ENCODE data around the gene TIGD1.

Gene TIGD1

DNA sequence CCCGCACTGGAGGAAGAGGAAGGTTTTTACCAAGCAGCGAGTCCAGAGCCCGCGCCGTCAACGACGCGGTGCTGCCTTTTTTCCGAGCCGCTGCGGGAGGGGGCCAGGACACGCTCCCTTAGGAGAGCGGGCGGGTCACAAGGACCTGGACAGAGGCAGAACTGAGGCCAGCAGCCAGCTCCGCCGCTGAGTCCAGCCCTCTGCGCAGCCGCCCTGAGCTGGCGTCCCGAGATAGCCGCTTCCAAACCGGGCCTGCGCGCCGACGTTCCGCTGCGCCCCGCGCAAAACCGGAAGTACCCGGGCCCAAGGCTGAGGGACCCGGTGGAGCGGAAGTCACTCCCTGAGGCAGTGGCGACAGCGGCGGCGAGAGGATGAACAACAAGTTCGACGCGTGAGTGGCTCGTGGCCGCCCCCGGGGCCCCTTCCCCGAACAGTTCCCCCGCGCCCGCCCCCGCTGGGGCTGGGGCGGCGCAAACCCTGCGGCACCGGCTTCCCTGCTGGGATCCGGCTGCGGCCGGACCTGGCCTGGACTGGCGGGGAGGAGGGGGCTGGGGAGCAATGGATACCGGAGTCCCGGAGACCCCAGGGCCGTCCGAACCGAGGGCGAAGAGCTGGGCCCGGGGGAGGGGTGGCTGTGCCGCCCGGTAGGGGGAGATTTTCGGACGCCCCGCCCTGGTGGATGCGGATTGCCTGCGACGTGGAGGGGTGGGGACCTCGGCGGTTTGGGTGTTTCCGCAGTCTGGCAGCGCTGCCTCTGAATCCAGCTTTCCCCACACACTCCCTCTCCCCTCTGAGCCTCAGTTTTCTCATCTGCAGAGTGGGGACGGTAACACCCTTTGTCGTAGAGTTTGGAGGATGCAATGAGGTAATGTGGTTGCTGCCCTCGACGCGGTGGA, at the start of gene TIGD1, which contains the start of gene EIF4E2:
Gene TIGD1, minus strand, starts transcription at position 204 of the 896 bp plus-strand sequence. CDS start 675 bp downstream, outside the sequence.
Gene EIF4E2, plus strand, starts transcription at position 336 of the 896 bp plus-strand sequence. Its CDS starts 36 bp downstream, at position 372.
- H3K4me3 ChIP-seq (ENCODE audit: low read depth, low read length) = peak within 1 kb of the TSS; percentile 88

GRCh38 chr2:232598293-232598692, 47.9 kb upstream of the TIGD1 start:
- no peak overlapping the region for H3K4me3 ChIP-seq (ENCODE audit: low read depth, low read length)

GRCh38 chr2:232597362-232598079, 47.2 kb upstream of the TIGD1 start:
- H3K4me3 ChIP-seq (ENCODE audit: low read depth, low read length) = no peak overlapping the region

GRCh38 chr2:232593982-232594381, 43.6 kb upstream of the TIGD1 start:
- H3K4me3 ChIP-seq (ENCODE audit: low read depth, low read length) = no peak overlapping the region

DNA sequence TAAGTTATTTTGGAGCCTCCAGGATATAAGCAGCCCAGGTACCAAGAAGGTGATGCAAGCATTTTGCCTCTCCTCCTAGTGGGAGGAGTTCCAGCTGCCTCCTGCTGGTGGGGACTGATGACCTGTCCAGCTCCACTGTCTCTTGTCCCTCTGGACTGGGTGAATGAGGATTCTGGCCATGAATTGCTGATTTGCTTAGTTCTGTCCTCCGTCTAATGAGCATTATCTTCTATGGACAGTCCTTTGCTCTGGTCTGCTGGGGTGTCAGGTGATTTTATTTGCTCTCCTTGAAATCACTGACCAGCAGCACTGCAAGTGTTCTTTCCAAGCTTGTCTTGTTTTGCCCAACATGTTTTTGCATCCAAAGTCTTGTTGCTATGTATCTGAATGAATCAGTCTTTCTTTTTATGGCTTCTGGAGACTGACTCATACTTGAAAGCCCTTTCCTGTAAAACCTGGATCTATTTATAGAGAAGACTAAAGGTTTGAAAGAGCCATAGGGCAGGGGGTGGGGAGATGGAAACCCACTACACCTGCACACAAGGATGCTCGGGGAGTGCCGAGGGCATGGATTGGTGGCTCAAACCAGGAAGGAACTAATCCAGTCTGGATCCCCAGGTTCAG, 42.5 kb upstream of the TIGD1 start:
- H3K4me3 ChIP-seq (ENCODE audit: low read depth, low read length) = no peak overlapping the region

GRCh38 chr2:232588680-232589585, 38.6 kb upstream of the TIGD1 start:
- no peak overlapping the region for H3K4me3 ChIP-seq (ENCODE audit: low read depth, low read length)

DNA sequence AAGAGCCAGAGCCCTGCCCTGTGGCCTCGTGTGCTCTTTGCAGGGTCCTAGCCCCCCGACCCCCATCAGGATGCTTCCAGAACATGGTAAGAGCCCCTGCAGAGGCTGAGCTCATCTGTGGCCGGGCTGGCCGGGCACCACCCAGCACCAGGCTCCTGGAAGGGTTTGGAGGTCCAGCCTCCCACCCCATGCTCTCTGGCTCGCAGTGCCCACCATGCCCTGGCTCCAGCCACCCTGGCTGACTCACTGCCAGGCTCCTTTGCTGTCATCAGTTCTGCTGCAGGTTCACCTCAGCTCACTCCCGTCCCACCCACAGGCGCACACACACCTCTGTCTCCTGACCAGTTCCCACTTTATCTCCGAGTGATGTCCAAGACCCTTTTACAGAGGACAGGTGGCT, 37.7 kb upstream of the TIGD1 start:
- H3K4me3 ChIP-seq (ENCODE audit: low read depth, low read length) = no peak overlapping the region

- H3K4me3 ChIP-seq (ENCODE audit: low read depth, low read length) = no peak overlapping the region
These were observed 37.2 kb upstream of the TIGD1 start for GRCh38 chr2:232587512-232587911.

GRCh38 chr2:232586943-232587505, 36.7 kb upstream of the TIGD1 start:
- no peak overlapping the region for H3K4me3 ChIP-seq (ENCODE audit: low read depth, low read length)

DNA sequence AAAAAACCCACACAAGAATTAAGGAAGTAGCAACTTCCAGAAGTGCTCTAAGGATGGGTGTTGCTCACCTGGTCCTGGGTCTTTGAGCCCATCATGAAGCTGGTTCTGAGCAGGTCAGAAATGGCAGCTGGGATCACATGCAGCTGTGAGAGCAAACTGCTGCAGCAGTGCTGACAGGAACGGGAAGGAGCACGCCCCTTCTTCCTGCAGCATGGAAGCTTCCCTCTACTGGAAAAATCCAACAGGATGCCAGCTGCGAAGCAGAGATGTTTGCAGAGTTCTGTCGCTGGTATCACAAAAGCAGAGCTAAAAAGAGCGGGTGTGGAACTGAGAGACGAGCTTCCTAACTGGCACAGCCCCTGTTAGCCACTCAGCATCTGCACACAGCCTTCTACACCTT, 33.9 kb upstream of the TIGD1 start:
- H3K4me3 ChIP-seq (ENCODE audit: low read depth, low read length) = no peak overlapping the region

GRCh38 chr2:232581725-232582124, 31.4 kb upstream of the TIGD1 start:
- H3K4me3 ChIP-seq (ENCODE audit: low read depth, low read length) = no peak overlapping the region

DNA sequence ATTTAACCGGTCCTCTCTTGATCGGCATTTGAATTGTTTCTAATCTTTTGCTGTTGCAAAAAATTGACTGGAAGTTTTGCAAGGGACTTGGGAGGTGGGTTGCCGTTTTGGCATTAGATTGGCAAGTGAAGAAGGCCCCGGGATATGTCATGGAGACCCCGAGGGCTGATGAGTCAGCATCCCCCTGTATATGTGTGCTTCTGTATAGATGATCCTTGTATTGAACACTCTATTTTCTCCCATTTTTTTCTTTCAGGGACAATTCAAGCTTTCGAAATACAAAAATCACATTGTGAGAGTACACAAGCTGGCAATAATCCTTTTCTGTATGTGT, 30.3 kb upstream of the TIGD1 start:
- H3K4me3 ChIP-seq (ENCODE audit: low read depth, low read length) = no peak overlapping the region

GRCh38 chr2:232578626-232579025, 28.3 kb upstream of the TIGD1 start:
- no peak overlapping the region for H3K4me3 ChIP-seq (ENCODE audit: low read depth, low read length)

GRCh38 chr2:232577841-232578240, 27.5 kb upstream of the TIGD1 start:
- no peak overlapping the region for H3K4me3 ChIP-seq (ENCODE audit: low read depth, low read length)

- H3K4me3 ChIP-seq (ENCODE audit: low read depth, low read length) = no peak overlapping the region
These were observed 26.6 kb upstream of the TIGD1 start for GRCh38 chr2:232576995-232577394.

DNA sequence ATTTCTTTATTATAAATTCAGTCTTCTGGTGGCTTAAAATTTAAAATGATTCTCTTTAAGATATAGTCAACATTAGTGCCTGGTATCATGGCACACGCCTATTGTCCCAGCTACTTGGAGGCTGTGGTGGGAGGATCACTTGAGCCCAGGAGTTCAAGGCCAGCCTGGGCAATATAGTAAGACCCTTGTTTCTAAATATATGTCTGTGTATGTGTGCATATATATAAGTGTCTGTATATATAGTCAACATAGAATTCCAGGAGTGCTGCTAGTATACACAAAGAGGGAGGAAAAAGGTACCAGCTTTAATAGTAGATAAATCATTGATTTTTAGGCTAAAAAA, 25.0 kb upstream of the TIGD1 start:
- no peak overlapping the region for H3K4me3 ChIP-seq (ENCODE audit: low read depth, low read length)

DNA sequence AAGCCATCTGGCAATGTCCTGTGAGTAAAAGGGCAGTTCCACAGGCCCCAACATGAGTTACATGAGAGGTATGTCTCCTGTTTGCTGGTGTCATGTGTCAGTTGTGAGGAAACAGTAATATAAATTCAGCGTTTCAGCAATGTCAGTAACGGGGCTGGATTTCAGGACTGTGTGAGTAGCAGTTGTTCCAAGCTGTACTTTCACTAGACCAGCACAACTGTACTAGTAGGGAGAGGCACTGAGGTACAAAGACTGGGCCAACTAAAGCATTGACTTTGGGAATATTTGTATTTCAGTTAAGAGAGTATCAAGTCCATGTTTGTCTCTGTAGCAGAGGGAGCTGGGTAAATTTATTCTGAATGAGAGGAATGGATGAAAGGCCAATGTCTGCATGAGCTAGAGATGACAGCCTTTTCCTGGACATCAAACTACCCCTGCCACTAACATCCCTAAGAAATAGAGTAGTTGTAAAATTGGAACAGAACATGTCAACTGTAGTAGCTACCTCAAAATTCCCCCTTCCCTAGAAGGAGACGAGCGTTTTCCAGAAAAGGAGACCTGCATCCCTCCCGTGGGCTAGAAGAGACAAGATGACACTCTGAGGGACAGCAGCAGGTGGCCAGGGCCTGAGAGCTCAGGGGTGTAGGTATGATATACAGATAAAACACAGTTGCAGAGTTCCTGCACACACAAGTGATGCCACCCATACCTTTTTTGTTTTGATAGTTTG, 24.5 kb upstream of the TIGD1 start:
- no peak overlapping the region for H3K4me3 ChIP-seq (ENCODE audit: low read depth, low read length)

GRCh38 chr2:232573771-232574435, 23.5 kb upstream of the TIGD1 start:
- H3K4me3 ChIP-seq (ENCODE audit: low read depth, low read length) = no peak overlapping the region

GRCh38 chr2:232573042-232573441, 22.7 kb upstream of the TIGD1 start:
- no peak overlapping the region for H3K4me3 ChIP-seq (ENCODE audit: low read depth, low read length)
